Brain pericyte (primary cell): ENCODE data around the gene GPC5.
"Not testable (repeated sequence)": the region's sequence is repeated elsewhere in the genome, so short reads cannot be mapped to it uniquely, and the experiment has no call there.

Source experiments
- DNase-seq: peaks from one replicate; pipeline ENCODE4 v3.0.0-alpha.2; 2012; ENCODE audit warnings: low read depth, low spot score

The GPC5 gene

GRCh38 chr13:91648012-91648411, 249.6 kb downstream of the GPC5 start:
- no peak for DNase-seq

- DNase-seq, result no peak
Measured at GRCh38 chr13:91649456-91649855, 251.0 kb downstream of the GPC5 start.

- DNase-seq, result no peak
Measured at GRCh38 chr13:91652404-91653301, 254.2 kb downstream of the GPC5 start.

- no peak for DNase-seq
Measured at GRCh38 chr13:91655731-91656130, 257.3 kb downstream of the GPC5 start.

- DNase-seq, result no peak
Measured at GRCh38 chr13:91657283-91657682, 258.9 kb downstream of the GPC5 start.

GRCh38 chr13:91659256-91660075, 261.0 kb downstream of the GPC5 start:
- no peak for DNase-seq

- no peak for DNase-seq
Measured at GRCh38 chr13:91660076-91660415, 261.6 kb downstream of the GPC5 start.

- DNase-seq, result no peak
Measured at GRCh38 chr13:91661692-91662490, 263.5 kb downstream of the GPC5 start.

- DNase-seq, result no peak
Measured at GRCh38 chr13:91664039-91664438, 265.6 kb downstream of the GPC5 start.

GRCh38 chr13:91667486-91667885, 269.1 kb downstream of the GPC5 start:
- no peak for DNase-seq

- DNase-seq, result no peak
Measured at GRCh38 chr13:91668866-91669495, 270.6 kb downstream of the GPC5 start.

- DNase-seq, result not testable (repeated sequence)
Measured at GRCh38 chr13:91674347-91674746, 275.9 kb downstream of the GPC5 start.

- no peak for DNase-seq
Measured at GRCh38 chr13:91684746-91685145, 286.3 kb downstream of the GPC5 start.

- no peak for DNase-seq
Measured at GRCh38 chr13:91690944-91691343, 292.5 kb downstream of the GPC5 start.

GRCh38 chr13:91693466-91693865, 295.0 kb downstream of the GPC5 start:
- no peak for DNase-seq

- DNase-seq, result no peak
Measured at GRCh38 chr13:91698308-91698707, 299.9 kb downstream of the GPC5 start.

GRCh38 chr13:91698767-91699166, 300.3 kb downstream of the GPC5 start:
- no peak for DNase-seq

- DNase-seq, result no peak
Measured at GRCh38 chr13:91699863-91700262, 301.4 kb downstream of the GPC5 start.

GRCh38 chr13:91701975-91702374, 303.6 kb downstream of the GPC5 start:
- no peak for DNase-seq

GRCh38 chr13:91702411-91702810, 304.0 kb downstream of the GPC5 start:
- no peak for DNase-seq

- no peak for DNase-seq
Measured at GRCh38 chr13:91704398-91704797, 306.0 kb downstream of the GPC5 start.
